MCF 10A (cell line): ENCODE data around the gene DEFB119. TPM values are rescaled to one million over a fixed set of nuclear protein-coding genes. Genes with fewer than 3 reads are reported as not detected.

Experiments
- BruUV-seq: library from RNA; stranded (reverse); fragments of 400-500 nt; replicated peaks from 2 replicates; lab custom pipeline; 2021; lab: Mats Ljungman, UMichigan
- CTCF ChIA-PET: fragments of 300-600 bp; sonication (Branson Sonifier 250); formaldehyde crosslinking; extraction: SDS; loops from one replicate; lab custom pipeline; 2021; ENCODE audit warnings: antibody characterized with exemption, inconsistent platforms; lab: Yijun Ruan, JAX
- POLR2A ChIA-PET: fragments of 300-600, 350-650 bp; sonication (Branson Sonifier 250); formaldehyde crosslinking; extraction: SDS; loops from one replicate; lab custom pipeline; 2020; ENCODE audit warnings: antibody characterized with exemption, inconsistent platforms; lab: Yijun Ruan, JAX
- DNase-seq: peaks from one replicate; pipeline ENCODE4 v3.0.0-alpha.2; 2018; ENCODE audit not compliant: unreplicated experiment
- H3K27ac Mint-ChIP-seq: one replicate; pipeline ENCODE4 v1.8.0; 2022; ENCODE audit warnings: mild to moderate bottlenecking, low read depth, mixed read lengths; ENCODE audit not compliant: unreplicated experiment
- H3K27me3 Mint-ChIP-seq: one replicate; pipeline ENCODE4 v1.8.0; 2022; ENCODE audit warnings: mixed read lengths; ENCODE audit not compliant: insufficient read depth, unreplicated experiment
- H3K36me3 Mint-ChIP-seq: one replicate; pipeline ENCODE4 v1.8.0; 2022; ENCODE audit warnings: mild to moderate bottlenecking, moderate library complexity, mixed read lengths; ENCODE audit not compliant: insufficient read depth, unreplicated experiment
- H3K4me1 Mint-ChIP-seq: one replicate; pipeline ENCODE4 v1.8.0; 2022; ENCODE audit warnings: mixed read lengths; ENCODE audit not compliant: insufficient read depth, unreplicated experiment
- H3K4me3 Mint-ChIP-seq: one replicate; pipeline ENCODE4 v1.8.0; 2022; ENCODE audit warnings: mild to moderate bottlenecking, moderate library complexity, mixed read lengths; ENCODE audit not compliant: unreplicated experiment
- H3K9me3 Mint-ChIP-seq: one replicate; pipeline ENCODE4 v1.8.0; 2022; ENCODE audit warnings: mixed read lengths; ENCODE audit not compliant: unreplicated experiment
- intact Hi-C: fragments of 100-400 bp; cut with micrococcal nuclease; formaldehyde crosslinking; loops from 2 replicates; pipeline ENCODE4 v1.14.1; 2022
- total RNA-seq: library from RNA; stranded (reverse); gene quantifications from 2 replicates; pipeline ENCODE4 v1.2.3, GENCODE V29; 2022
- TF ChIP-seq, protein P1 (sequence below): fragments of 200-600 bp; IDR thresholded peaks from one replicate; pipeline ENCODE4 v1.8.0; 2022; ENCODE audit warnings: antibody characterized with exemption, mild to moderate bottlenecking; ENCODE audit not compliant: unreplicated experiment

DEFB119 gene
- total RNA-seq, 1 experiment from 2014 or later: not detected

DNA sequence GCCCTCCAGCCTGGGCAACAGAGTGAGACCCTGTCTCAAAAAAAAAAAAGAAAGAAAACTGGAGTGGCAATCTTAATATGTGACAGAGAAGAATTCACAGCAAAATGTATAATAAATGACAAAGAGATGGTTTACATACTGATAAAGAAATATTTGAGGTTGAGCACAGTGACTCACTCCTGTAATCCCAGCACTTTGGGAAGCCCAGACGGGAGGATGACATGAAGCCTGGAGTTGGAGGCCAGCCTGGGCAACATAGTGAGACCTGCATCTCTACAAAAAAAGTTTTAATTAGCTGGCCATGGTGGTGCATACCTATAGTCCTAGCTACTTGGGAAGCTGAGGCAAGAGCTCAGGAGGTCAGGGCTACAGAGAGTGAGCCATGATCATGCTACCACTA, 34.4 kb downstream of the DEFB119 start:
- BruUV-seq: no TSS peak
- ChIA-PET POLR2A (no interaction called here), CTCF (interaction anchor here (0.5 to 0.8 kb wide), 2 partner anchors 42 to 147 kb away, joined by 3 to 4 read pairs; no protein-coding TSS in a partner anchor)
- H3K4me3 Mint-ChIP-seq: no peak overlapping the region
- H3K27ac Mint-ChIP-seq: no peak overlapping the region
- TF ChIP-seq, protein P1, sequence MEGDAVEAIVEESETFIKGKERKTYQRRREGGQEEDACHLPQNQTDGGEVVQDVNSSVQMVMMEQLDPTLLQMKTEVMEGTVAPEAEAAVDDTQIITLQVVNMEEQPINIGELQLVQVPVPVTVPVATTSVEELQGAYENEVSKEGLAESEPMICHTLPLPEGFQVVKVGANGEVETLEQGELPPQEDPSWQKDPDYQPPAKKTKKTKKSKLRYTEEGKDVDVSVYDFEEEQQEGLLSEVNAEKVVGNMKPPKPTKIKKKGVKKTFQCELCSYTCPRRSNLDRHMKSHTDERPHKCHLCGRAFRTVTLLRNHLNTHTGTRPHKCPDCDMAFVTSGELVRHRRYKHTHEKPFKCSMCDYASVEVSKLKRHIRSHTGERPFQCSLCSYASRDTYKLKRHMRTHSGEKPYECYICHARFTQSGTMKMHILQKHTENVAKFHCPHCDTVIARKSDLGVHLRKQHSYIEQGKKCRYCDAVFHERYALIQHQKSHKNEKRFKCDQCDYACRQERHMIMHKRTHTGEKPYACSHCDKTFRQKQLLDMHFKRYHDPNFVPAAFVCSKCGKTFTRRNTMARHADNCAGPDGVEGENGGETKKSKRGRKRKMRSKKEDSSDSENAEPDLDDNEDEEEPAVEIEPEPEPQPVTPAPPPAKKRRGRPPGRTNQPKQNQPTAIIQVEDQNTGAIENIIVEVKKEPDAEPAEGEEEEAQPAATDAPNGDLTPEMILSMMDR: no peak
- DNase-seq: no peak
- intact Hi-C loops: no loop called here
- H3K4me1 Mint-ChIP-seq: no peaks in the 10 kb centered on the region
- no peaks in the 10 kb centered on the region for H3K36me3 Mint-ChIP-seq
- peaks cover 16% of the 10 kb centered on the region for H3K27me3 Mint-ChIP-seq
- H3K9me3 Mint-ChIP-seq: no peaks in the 10 kb centered on the region

DNA sequence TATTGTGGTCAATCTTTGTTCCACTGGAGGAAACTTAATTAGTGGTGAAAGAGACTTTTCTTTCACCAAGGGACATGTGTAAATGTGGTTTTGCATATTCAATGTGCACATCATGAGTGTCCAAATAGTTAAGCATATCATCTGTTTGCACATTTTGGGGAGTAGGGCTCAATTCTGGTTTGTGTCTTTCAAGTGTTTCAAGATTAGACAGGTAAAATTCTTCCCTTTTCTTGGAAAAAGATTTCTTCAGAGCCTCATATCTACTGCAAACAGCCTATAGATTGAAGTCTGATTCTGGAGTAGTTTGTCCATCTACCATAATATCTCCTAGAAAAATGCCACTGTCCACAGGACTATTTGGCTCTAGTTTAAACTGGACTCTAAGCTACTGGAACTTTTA, 48.9 kb downstream of the DEFB119 start:
- POLR2A ChIA-PET: no interaction called here

DNA sequence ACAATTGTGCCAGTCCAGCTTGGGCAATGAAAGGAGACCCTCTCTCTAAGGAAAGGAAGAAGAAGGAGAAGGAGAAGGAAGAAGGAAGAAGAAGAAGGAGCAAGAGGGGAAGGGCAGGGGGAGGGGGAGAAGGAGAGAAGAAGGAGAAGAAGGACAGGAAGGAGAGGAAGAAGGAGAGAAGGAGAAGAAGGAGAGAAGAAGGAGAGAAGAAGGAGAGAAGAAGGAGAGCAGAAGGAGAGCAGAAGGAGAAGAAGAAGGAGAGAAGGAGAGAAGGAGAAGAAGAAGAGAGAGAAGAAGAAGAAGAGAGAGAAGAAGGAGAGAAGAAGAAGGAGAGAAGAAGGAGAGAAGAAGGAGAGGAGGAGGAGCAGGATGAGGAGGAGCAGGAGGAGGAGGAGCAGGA, 59.5 kb downstream of the DEFB119 start:
- DNase-seq: no peak
- TF ChIP-seq, protein P1: no peak
- intact Hi-C loops: no loop called here
- POLR2A ChIA-PET: no interaction called here
- no peak overlapping the region for H3K4me3 Mint-ChIP-seq
- CTCF ChIA-PET: interaction anchor here (0.6 kb wide), 2 partner anchors 184 to 1334 kb away, joined by 4 to 5 read pairs; partner anchors contain the start of gene HM13
- no peaks in the 10 kb centered on the region for H3K36me3 Mint-ChIP-seq
- BruUV-seq: no TSS peak
- no peaks in the 10 kb centered on the region for H3K27me3 Mint-ChIP-seq
- no peak overlapping the region for H3K27ac Mint-ChIP-seq
- no peaks in the 10 kb centered on the region for H3K4me1 Mint-ChIP-seq
- peaks cover 38% of the 10 kb centered on the region for H3K9me3 Mint-ChIP-seq

More for the DNA sequence above, 48.9 kb downstream of the DEFB119 start:
- BruUV-seq: no TSS peak
- CTCF ChIA-PET: interaction anchor here (0.8 to 1.1 kb wide), 2 partner anchors 115 to 161 kb away, joined by 6 to 7 read pairs; no protein-coding TSS in a partner anchor
- DNase-seq: no peak
- intact Hi-C loops: no loop called here
- H3K36me3 Mint-ChIP-seq: no peaks in the 10 kb centered on the region
- no peaks in the 10 kb centered on the region for H3K9me3 Mint-ChIP-seq
- TF ChIP-seq, protein P1: no peak
- H3K27ac Mint-ChIP-seq: no peak overlapping the region
- H3K4me3 Mint-ChIP-seq: no peak overlapping the region
- H3K4me1 Mint-ChIP-seq: no peaks in the 10 kb centered on the region
- H3K27me3 Mint-ChIP-seq: peaks cover 11% of the 10 kb centered on the region

Other genes with a start within 250 kb of the DEFB119 start
- not detected in 2 replicates for gene DEFB115, start 132.9 kb downstream of the DEFB119 start, total RNA-seq
- gene DEFB116, start 82.0 kb downstream of the DEFB119 start, total RNA-seq: not detected in 2 replicates
- not detected in 2 replicates for gene DEFB118, start 22.0 kb downstream of the DEFB119 start, total RNA-seq
- not detected in 2 replicates for gene DEFB121, start 15.6 kb upstream of the DEFB119 start, total RNA-seq
- not detected in 2 replicates for gene DEFB123, start 50.0 kb upstream of the DEFB119 start, total RNA-seq
- not detected in 2 replicates for gene DEFB124, start 84.5 kb upstream of the DEFB119 start, total RNA-seq
- not detected in 2 replicates for gene REM1, start 84.7 kb upstream of the DEFB119 start, total RNA-seq
- gene HM13, start 123.9 kb upstream of the DEFB119 start, total RNA-seq: 276 and 338 TPM in 2 replicates
- 35.7 and 38.4 TPM in 2 replicates for gene ID1, start 214.7 kb upstream of the DEFB119 start, total RNA-seq
- not detected in 2 replicates for gene COX4I2, start 247.3 kb upstream of the DEFB119 start, total RNA-seq